Cerebellar nuclear complex (tissue), 1 donor: ENCODE measurements around the gene PM20D1.

ENCODE experiments used
- DNase-seq, 2 experiments: peaks; one replicate each; lab custom pipeline; 2025; lab: John Stamatoyannopoulos, UW

PM20D1 gene

GRCh38 chr1:205804605-205805004, 45.3 kb downstream of the PM20D1 start:
- DNase-seq, result no peak

GRCh38 chr1:205803986-205804385, 45.9 kb downstream of the PM20D1 start:
- no peak for DNase-seq

- no peak for DNase-seq
Measured at GRCh38 chr1:205802060-205802459, 47.9 kb downstream of the PM20D1 start.

- no peak for DNase-seq
Measured at GRCh38 chr1:205800981-205801703, 48.8 kb downstream of the PM20D1 start.

GRCh38 chr1:205800427-205800826, 49.5 kb downstream of the PM20D1 start:
- no peak for DNase-seq

- no peak for DNase-seq
Measured at GRCh38 chr1:205798577-205798976, 51.4 kb downstream of the PM20D1 start.

- DNase-seq, result no peak
Measured at GRCh38 chr1:205797168-205797567, 52.8 kb downstream of the PM20D1 start.

- DNase-seq, result no peak
Measured at GRCh38 chr1:205794011-205794730, 55.8 kb downstream of the PM20D1 start.

- no peak for DNase-seq
Measured at GRCh38 chr1:205792961-205793673, 56.8 kb downstream of the PM20D1 start.

GRCh38 chr1:205792481-205792881, 57.5 kb downstream of the PM20D1 start:
- no peak for DNase-seq

GRCh38 chr1:205791568-205792180, 58.3 kb downstream of the PM20D1 start:
- DNase-seq, result no peak

- no peak for DNase-seq
Measured at GRCh38 chr1:205787287-205787916, 62.5 kb downstream of the PM20D1 start.

- no peak for DNase-seq
Measured at GRCh38 chr1:205786601-205787000, 63.3 kb downstream of the PM20D1 start.

- DNase-seq, result no peak
Measured at GRCh38 chr1:205785446-205785845, 64.5 kb downstream of the PM20D1 start.

GRCh38 chr1:205783904-205784303, 66.0 kb downstream of the PM20D1 start:
- no peak for DNase-seq

- DNase-seq, result no peak
Measured at GRCh38 chr1:205783433-205783795, 66.5 kb downstream of the PM20D1 start.

GRCh38 chr1:205782627-205783432, 67.1 kb downstream of the PM20D1 start:
- peak; percentile 26 to 45 for DNase-seq

- DNase-seq, result no peak
Measured at GRCh38 chr1:205780335-205780734, 69.6 kb downstream of the PM20D1 start.
